ENCODE measurements around the gene CD4.
"Not testable (repeated sequence)": the region's sequence is repeated elsewhere in the genome, so short reads cannot be mapped to it uniquely, and the experiment has no call there.

Gene CD4

GRCh38 chr12:6849976-6850560 is 60.7 kb downstream of the CD4 start:
- no peak for DNase-seq

- DNase-seq, result no peak
Measured at GRCh38 chr12:6850796-6851152, 61.4 kb downstream of the CD4 start.

GRCh38 chr12:6851153-6851920 is 62.0 kb downstream of the CD4 start, which contains the start of gene CDCA3:
CDCA3 (minus strand) TSS chr12:6851286; CDS start chr12:6850952, 334 bp downstream.
- DNase-seq, result peak; percentile 80 to 92 (median 89)

- DNase-seq, result peak; percentile 96 to 100 (median 99)
Measured at GRCh38 chr12:6851921-6852650, 62.8 kb downstream of the CD4 start, which contains the start of gene USP5. USP5 (plus strand) TSS chr12:6852150; CDS start chr12:6852180, 30 bp downstream.

GRCh38 chr12:6852651-6853354 is 63.5 kb downstream of the CD4 start:
- peak in 4 of 6 experiments; percentile 58 to 78 (median 72) for DNase-seq

- no peak for DNase-seq
Measured at GRCh38 chr12:6853626-6854025, 64.3 kb downstream of the CD4 start.

GRCh38 chr12:6854036-6854435 is 64.7 kb downstream of the CD4 start:
- DNase-seq, result no peak

GRCh38 chr12:6855322-6855721 is 66.0 kb downstream of the CD4 start:
- no peak for DNase-seq

GRCh38 chr12:6858799-6859198 is 69.5 kb downstream of the CD4 start:
- DNase-seq, result no peak

- DNase-seq, result no peak
Measured at GRCh38 chr12:6860116-6860515, 70.8 kb downstream of the CD4 start.

- no peak for DNase-seq
Measured at GRCh38 chr12:6860942-6861341, 71.6 kb downstream of the CD4 start.

- no peak for DNase-seq
Measured at GRCh38 chr12:6861391-6861790, 72.1 kb downstream of the CD4 start.

- DNase-seq, result no peak
Measured at GRCh38 chr12:6863033-6863432, 73.7 kb downstream of the CD4 start.

- no peak for DNase-seq
Measured at GRCh38 chr12:6863586-6864321, 74.4 kb downstream of the CD4 start.

- not testable (repeated sequence) for DNase-seq
Measured at GRCh38 chr12:6865307-6865706, 76.0 kb downstream of the CD4 start.

- DNase-seq, result no peak
Measured at GRCh38 chr12:6866163-6866919, 77.0 kb downstream of the CD4 start.

GRCh38 chr12:6866920-6867412 is 77.6 kb downstream of the CD4 start:
- DNase-seq, result peak in 1 of 6 experiments; percentile 63

- DNase-seq, result peak; percentile 34 to 76 (median 69)
Measured at GRCh38 chr12:6867413-6868210, 78.3 kb downstream of the CD4 start, which contains the start of gene TPI1. TPI1 (plus strand) TSS chr12:6867531; CDS start chr12:6867567, 36 bp downstream.

GRCh38 chr12:6868211-6869048 is 79.1 kb downstream of the CD4 start:
- peak in 1 of 6 experiments; percentile 71 for DNase-seq
